GM10847 (cell line): ENCODE data around the gene C11orf71.

Source experiments
- POLR2A ChIP-seq: IDR thresholded peaks from 2 replicates; pipeline ENCODE4 v1.6.1; 2011; ENCODE audit not compliant: insufficient read length; ENCODE audit errors: extremely low read depth

C11orf71 gene

GRCh38 chr11:114382509-114382908 lies 17.8 kb downstream of the C11orf71 start:
- TF ChIP-seq POLR2A: no peak

GRCh38 chr11:114379394-114380069 lies 20.8 kb downstream of the C11orf71 start:
- no peak for TF ChIP-seq POLR2A

GRCh38 chr11:114377612-114378267 lies 22.6 kb downstream of the C11orf71 start:
- no peak for TF ChIP-seq POLR2A

- no peak for TF ChIP-seq POLR2A
These were observed 25.3 kb downstream of the C11orf71 start for GRCh38 chr11:114375052-114375451.

DNA sequence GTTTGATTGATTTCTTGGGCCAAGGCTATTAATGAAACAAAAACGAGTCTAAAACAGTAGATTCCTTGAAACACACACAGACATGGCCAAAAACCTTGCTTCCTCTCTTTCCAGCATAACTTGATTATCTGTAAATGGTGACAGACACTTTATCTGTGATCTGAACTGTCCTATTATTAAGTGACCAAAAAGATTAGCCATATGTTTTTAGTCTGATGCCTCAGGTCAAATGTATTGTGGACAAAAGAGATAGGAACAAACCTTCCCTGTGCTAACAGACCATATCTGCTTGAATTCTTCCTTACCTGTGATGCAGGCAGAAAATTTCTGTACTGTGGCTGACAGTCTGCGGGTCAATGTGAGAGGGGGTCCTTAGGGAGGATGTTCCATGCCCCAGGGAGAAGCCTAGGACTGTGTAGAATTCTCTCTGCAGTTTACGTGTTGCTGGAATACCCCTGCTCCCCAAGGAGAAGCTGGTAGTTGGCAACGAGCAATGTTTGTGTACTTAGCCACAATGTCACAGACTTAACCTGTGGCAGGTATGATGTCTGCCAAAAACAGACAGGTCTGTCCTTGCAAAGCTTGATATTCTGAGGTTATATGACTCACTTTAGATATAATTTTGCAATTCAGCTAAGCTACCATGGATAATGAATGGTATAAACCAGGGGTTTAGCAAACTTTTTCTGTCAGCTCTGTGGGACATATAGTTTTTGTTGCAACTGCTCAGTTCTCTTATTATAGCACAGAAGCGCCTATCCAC lies 31.2 kb downstream of the C11orf71 start:
- TF ChIP-seq POLR2A: no peak

DNA sequence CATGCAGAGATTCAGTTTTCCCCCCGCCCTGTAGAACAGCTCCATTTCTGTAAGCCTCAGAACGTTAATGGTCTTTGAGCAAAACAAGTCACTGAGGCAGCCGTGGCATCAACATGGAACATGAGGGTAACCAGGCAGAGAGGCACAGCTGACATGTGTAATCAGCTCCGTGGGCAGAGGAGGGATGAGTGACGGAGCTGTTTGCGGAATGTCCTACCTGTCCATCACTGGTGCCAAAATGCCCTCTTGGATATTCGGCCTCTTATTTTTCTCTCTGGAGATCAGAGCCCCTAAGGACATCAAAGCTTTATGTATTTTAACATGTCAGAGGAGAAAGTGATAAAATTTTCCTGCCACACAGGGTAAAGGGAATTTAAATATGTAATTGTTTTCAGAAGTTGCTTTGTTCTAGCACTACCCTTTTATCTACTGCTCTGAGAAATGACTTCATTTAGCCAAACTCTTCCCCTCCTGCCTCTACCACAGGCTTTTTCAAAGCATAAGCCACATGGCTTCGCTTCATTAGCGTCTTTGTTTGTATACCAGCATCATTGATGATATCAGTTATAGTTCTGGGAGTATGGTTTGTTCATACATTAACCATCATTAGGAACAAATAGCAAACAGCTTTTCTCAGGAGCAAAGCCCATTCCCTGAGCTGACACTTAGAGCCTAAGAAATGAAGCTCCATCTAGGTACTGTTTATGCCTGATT lies 32.9 kb downstream of the C11orf71 start:
- no peak for TF ChIP-seq POLR2A

DNA sequence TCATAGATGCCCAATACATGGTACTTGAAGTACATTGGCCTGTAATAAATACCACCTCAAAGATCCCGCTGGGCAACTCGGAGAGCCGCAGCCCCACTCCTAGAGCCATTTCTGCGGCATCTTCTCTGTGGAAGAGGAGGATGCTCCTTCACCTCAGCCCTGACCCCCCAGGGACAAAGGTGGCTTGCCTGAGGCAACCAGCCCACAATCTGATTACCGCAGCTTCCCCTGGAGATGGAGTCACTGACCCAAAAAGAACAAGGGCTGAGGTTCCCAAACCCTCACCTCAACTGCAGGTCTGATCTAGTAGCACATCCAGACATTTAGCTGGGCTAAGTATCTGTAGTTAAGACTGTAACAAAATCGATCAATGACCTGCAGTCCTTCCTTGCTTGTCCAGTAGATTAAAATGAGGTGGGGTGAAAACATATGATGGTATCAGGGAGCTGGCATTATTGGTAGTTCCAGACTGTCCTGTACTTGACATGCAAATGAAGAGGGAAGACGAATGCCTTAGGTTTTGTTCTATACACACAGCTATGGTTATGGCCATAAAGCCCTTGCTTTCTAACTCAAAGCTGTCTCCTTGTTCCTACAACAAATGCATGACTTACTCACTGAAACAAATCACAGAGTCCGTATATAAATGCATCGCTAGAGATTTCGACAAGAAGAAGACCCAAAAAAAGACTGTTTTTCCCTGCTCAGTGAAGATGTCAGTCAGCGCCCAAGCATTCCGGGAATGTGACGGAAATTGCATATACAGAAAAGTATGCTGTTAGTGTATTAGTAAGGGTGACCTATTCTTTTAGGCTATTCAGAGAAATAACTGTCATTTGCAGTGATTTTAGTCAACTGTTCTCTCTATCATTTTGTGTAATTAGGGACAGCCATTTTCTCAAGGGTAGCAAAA lies 33.7 kb downstream of the C11orf71 start:
- TF ChIP-seq POLR2A: no peak

DNA sequence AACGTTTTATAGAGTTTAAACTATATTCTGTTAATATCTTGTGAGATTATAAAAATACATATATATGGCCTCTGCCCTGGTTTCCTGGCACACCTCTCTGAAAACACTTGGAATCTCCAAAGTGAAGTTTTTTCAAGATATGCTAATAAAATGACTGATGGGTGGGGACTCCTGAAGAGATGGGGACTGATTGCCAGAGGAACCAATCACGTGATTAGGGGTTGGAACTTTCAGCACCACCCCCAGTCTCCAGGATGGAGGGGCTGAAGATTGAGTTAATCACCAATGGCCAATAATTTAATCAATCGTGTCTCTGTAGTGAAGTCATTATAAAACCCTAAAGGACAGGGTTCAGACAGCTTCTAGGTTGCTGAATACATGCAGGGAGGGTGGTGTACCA lies 37.4 kb downstream of the C11orf71 start:
- TF ChIP-seq POLR2A: no peak

GRCh38 chr11:114362326-114362725 lies 38.0 kb downstream of the C11orf71 start:
- no peak for TF ChIP-seq POLR2A

GRCh38 chr11:114359342-114359741 lies 41.0 kb downstream of the C11orf71 start:
- no peak for TF ChIP-seq POLR2A

DNA sequence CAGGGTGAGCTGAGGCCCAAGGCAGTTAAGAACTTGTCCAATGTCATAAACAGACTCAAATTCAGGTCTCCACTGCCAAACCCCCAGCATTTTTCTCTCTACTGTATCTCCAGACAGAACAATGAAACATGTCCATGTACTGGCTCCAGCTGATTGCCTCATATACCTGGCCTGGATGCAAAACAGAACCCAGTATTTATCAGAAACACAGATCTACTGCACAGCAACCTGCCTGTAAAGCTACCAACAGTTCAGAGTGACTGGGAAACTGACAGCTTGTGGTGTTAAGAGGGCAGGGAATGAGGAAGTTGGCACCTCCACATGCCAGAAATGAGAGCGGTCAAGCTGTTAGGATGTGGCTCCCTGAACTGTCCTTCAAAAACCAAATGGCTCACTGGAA lies 41.6 kb downstream of the C11orf71 start:
- no peak for TF ChIP-seq POLR2A

- TF ChIP-seq POLR2A: no peak
These were observed 46.2 kb downstream of the C11orf71 start for GRCh38 chr11:114354076-114354475.

- TF ChIP-seq POLR2A: no peak
These were observed 46.9 kb downstream of the C11orf71 start for GRCh38 chr11:114353443-114353842.

DNA sequence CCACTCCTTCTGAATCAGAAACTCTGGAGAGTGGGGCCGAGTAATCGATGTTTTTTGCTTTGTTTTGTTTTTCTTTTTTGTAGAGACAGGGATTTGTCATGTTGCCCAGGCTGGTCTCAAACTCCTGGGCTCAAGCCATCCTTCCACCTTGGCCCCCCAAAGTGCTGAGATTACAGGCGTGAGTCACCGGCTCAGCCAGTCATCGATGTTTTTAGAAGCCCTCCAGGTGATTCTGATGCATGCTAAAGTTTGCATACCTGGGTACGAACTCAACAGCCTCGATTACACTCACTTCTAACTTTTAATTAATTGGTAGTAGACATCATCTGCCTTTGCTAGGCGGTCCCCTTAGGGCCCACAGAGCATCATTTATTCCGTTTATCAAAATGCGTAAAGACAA lies 50.3 kb downstream of the C11orf71 start:
- no peak for TF ChIP-seq POLR2A
